Endothelial cell of umbilical vein (primary cell): Measurements from ENCODE around the gene IL4I1. TPM values are rescaled to one million over a fixed set of nuclear protein-coding genes. Genes with fewer than 3 reads are reported as not detected.

Experiments used
- BruUV-seq: library from RNA; stranded (reverse); fragments of 400-500 nt; replicated peaks from 2 replicates; lab custom pipeline; 2021; lab: Mats Ljungman, UMichigan
- CTCF ChIA-PET: fragments of 300-600, 350-600 bp; sonication (Branson Sonifier 250); formaldehyde crosslinking; loops from one replicate; lab custom pipeline; 2021; ENCODE audit warnings: antibody characterized with exemption, inconsistent platforms; lab: Charles Lee
- POLR2A ChIA-PET: fragments of 300-600, 350-600 bp; sonication (Branson Sonifier 250); formaldehyde crosslinking; loops from one replicate; lab custom pipeline; 2021; ENCODE audit warnings: antibody characterized with exemption, inconsistent platforms; lab: Charles Lee
- DNase-seq: peaks from one replicate; pipeline ENCODE4 v3.0.0-alpha.2; 2011; ENCODE audit warnings: low read depth, low spot score
- FAIRE-seq: peaks from 2 replicates; lab custom pipeline; 2011; peaks lifted over from hg19 to GRCh38; lab: Jason Lieb, UNC
- H2AFZ ChIP-seq: 2 replicates; pipeline ENCODE4 v1.6.0; 2012; ENCODE audit warnings: low read depth, low read length, control low read depth, inconsistent platforms
- H3K27ac ChIP-seq: 2 replicates; pipeline ENCODE4 v1.5.1; 2011; ENCODE audit warnings: low read depth, mild to moderate bottlenecking, control low read depth, low read length, moderate library complexity; ENCODE audit not compliant: insufficient read depth
- H3K27me3 ChIP-seq, 2 experiments: 2 replicates each; pipeline versions ENCODE4 v1.6.0 to v1.6.1; 2011; ENCODE audit warnings: low read length in 2 of 2, mixed read lengths in 1 of 2; ENCODE audit not compliant: control insufficient read depth in 2 of 2, insufficient read depth in 2 of 2
- H3K36me3 ChIP-seq, 2 experiments: 2 replicates in 1 of 2; 3 replicates in 1 of 2; pipeline ENCODE4 v1.5.1; 2011; ENCODE audit warnings: low read length in 2 of 2, mild to moderate bottlenecking in 1 of 2, moderate library complexity in 1 of 2; ENCODE audit not compliant: control insufficient read depth in 2 of 2, insufficient read depth in 2 of 2; ENCODE audit errors: extremely low read depth in 1 of 2
- H3K4me1 ChIP-seq: 3 replicates; pipeline ENCODE4 v1.5.1; 2011; ENCODE audit warnings: mild to moderate bottlenecking, low read length; ENCODE audit not compliant: control insufficient read depth, insufficient read depth; ENCODE audit errors: extremely low read depth
- H3K4me2 ChIP-seq: 2 replicates; pipeline ENCODE4 v1.6.1; 2011; ENCODE audit warnings: low read length, control low read depth, mixed read lengths; ENCODE audit not compliant: insufficient read depth
- H3K4me3 ChIP-seq, 3 experiments: fragments of 200-600 bp in 1 of 3; sonication (generic), shearing (Covaris generic) in 1 of 3; replicated peaks in 1 of 3; 2 replicates each; pipeline ENCODE4 v1.5.1; 2011 to 2016; ENCODE audit warnings: control low read depth in 3 of 3, low read length in 3 of 3, mild to moderate bottlenecking in 2 of 3, inconsistent platforms in 1 of 3, low read depth in 1 of 3, moderate library complexity in 1 of 3; ENCODE audit not compliant: insufficient read depth in 1 of 3
- H3K79me2 ChIP-seq: 2 replicates; pipeline ENCODE4 v1.6.0; 2012; ENCODE audit warnings: low read length, inconsistent platforms; ENCODE audit not compliant: control insufficient read depth, insufficient read depth
- H3K9ac ChIP-seq: replicated peaks from 2 replicates; pipeline ENCODE3; 2011; ENCODE audit warnings: low read length, control low read depth; ENCODE audit not compliant: insufficient read depth; ENCODE audit errors: extremely low read depth
- H3K9me1 ChIP-seq: replicated peaks from 3 replicates; pipeline ENCODE4 v1.6.0; 2011; ENCODE audit warnings: mild to moderate bottlenecking, low read length; ENCODE audit not compliant: control insufficient read depth, insufficient read depth; ENCODE audit errors: extremely low read depth
- H3K9me3 ChIP-seq: replicated peaks from 2 replicates; pipeline ENCODE4 v1.5.1; 2012; ENCODE audit warnings: low read length, inconsistent platforms; ENCODE audit not compliant: control insufficient read depth, insufficient read depth
- H4K20me1 ChIP-seq: replicated peaks from 2 replicates; pipeline ENCODE3; 2011; ENCODE audit warnings: mild to moderate bottlenecking, low read length; ENCODE audit not compliant: control insufficient read depth, insufficient read depth; ENCODE audit errors: extremely low read depth
- EZH2 ChIP-seq: IDR thresholded peaks from 2 replicates; pipeline ENCODE4 v1.6.1; 2012; ENCODE audit warnings: borderline replicate concordance, low read depth, mild to moderate bottlenecking, moderate library complexity, low read length, inconsistent platforms; ENCODE audit not compliant: severe bottlenecking
- FOS ChIP-seq: IDR thresholded peaks from 2 replicates; pipeline ENCODE4 v1.6.1; 2011; ENCODE audit warnings: mild to moderate bottlenecking, low read length, moderate library complexity, borderline replicate concordance; ENCODE audit not compliant: insufficient read depth
- GATA2 ChIP-seq: IDR thresholded peaks from 2 replicates; pipeline ENCODE4 v1.7.0; 2011; ENCODE audit warnings: low read depth, mild to moderate bottlenecking, moderate library complexity, mixed read lengths, low read length; ENCODE audit not compliant: insufficient read length, insufficient read depth
- JUN ChIP-seq: IDR thresholded peaks from 2 replicates; pipeline ENCODE4 v1.6.1; 2011; ENCODE audit warnings: borderline replicate concordance, low read depth; ENCODE audit not compliant: insufficient read length, insufficient read depth
- MYC ChIP-seq: IDR thresholded peaks from one replicate; pipeline ENCODE4 v1.6.1; 2011; ENCODE audit warnings: mild to moderate bottlenecking, low read depth, low read length
- POLR2A ChIP-seq: IDR thresholded peaks from 2 replicates; pipeline ENCODE4 v1.6.1; 2012; ENCODE audit warnings: low read depth, mild to moderate bottlenecking, control low read depth, low read length
- POLR2AphosphoS5 ChIP-seq: IDR thresholded peaks from 2 replicates; pipeline ENCODE4 v1.6.1; 2012; ENCODE audit warnings: low read depth, mild to moderate bottlenecking, control low read depth, low read length, moderate library complexity; ENCODE audit not compliant: insufficient read depth
- dilution Hi-C: fragments of 300-500 bp; cut with MboI; formaldehyde crosslinking; loops from one replicate; pipeline ENCODE4 v1.15.0; 2019; ENCODE audit warnings: low sequenced_read_pairs; ENCODE audit not compliant: extremely low pct_ligation_motif_present
- intact Hi-C: fragments of 100-400 bp; cut with micrococcal nuclease; formaldehyde crosslinking; loops from one replicate; pipeline ENCODE4 v1.10.0; 2022
- polyA plus RNA-seq, 4 experiments: library from polyadenylated mRNA; depleted of rRNA in 3 of 4; stranded (reverse) in 3 of 4; unstranded in 1 of 4; fragments of >200 nt; gene quantifications; 2 replicates each; pipeline versions ENCODE4 v1.2.1 to v1.2.3, GENCODE V29; 2011 to 2012; ENCODE audit warnings: missing spikeins in 1 of 4
- total RNA-seq: library from RNA; stranded (reverse); gene quantifications from 2 replicates; pipeline ENCODE4 v1.2.3, GENCODE V29; 2021
- TF ChIP-seq, protein P1 (sequence below), 2 donors: IDR thresholded peaks; 1 replicate in 1 of 2; 2 replicates in 1 of 2; pipeline ENCODE4 v1.5.1; 2011; ENCODE audit warnings: low read length in 2 of 2, mild to moderate bottlenecking in 2 of 2, moderate library complexity in 2 of 2, control low read depth in 1 of 2, inconsistent platforms in 1 of 2, low read depth in 1 of 2; ENCODE audit not compliant: insufficient read depth in 1 of 2; ENCODE audit errors: extremely low read depth in 1 of 2
- TF ChIP-seq, protein P2 (sequence below): IDR thresholded peaks from 2 replicates; pipeline ENCODE4 v1.6.1; 2011; ENCODE audit not compliant: insufficient read depth, insufficient read length

Gene IL4I1
- total and polyA plus RNA-seq, 2 donors (not counting 3 experiments of a cell fraction or from before 2014, with no cell fraction given): 5.0 to 5.6 TPM

DNA sequence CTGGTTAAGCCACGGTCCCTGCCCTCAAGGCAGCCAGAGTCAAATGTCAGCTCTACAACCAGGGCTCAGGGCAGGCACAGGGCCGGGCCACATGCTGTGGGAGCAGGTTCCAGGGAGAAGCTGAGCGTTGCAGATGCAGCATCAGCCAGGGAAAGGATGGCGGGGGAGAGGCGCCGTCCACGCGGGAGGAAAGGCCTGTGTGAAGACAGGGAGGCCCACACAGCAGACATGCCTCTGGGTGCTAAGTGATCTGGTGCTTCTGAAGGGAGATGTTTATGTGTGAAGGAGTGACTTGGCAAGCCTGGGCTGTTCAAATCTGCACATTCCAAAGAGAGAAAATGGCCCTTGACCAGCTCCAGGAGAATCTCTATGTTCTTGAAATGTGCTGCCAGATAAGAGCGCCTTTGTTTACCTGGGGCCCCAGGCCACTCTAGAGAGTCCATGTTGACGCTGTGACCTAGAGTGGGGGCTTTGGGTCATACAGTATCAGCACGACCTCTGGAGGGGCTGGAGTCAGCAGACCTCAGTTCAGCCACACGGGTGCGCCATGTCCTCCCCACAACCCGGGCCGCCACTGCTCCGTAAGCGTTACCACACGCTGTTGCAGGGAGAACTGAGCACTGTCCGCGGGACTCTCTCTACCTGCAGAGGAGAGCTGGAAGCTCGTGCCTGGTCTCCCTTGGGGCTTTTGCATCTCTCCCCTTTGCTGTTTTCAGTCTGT, 16.4 kb upstream of the IL4I1 start:
- no peaks in the 10 kb centered on the region for H3K9me1 ChIP-seq
- ChIA-PET POLR2A (no interaction called here), CTCF (no interaction called here)
- TF ChIP-seq GATA2: no peak
- no peak for TF ChIP-seq POLR2A
- no peak for TF ChIP-seq FOS
- TF ChIP-seq, protein P1, sequence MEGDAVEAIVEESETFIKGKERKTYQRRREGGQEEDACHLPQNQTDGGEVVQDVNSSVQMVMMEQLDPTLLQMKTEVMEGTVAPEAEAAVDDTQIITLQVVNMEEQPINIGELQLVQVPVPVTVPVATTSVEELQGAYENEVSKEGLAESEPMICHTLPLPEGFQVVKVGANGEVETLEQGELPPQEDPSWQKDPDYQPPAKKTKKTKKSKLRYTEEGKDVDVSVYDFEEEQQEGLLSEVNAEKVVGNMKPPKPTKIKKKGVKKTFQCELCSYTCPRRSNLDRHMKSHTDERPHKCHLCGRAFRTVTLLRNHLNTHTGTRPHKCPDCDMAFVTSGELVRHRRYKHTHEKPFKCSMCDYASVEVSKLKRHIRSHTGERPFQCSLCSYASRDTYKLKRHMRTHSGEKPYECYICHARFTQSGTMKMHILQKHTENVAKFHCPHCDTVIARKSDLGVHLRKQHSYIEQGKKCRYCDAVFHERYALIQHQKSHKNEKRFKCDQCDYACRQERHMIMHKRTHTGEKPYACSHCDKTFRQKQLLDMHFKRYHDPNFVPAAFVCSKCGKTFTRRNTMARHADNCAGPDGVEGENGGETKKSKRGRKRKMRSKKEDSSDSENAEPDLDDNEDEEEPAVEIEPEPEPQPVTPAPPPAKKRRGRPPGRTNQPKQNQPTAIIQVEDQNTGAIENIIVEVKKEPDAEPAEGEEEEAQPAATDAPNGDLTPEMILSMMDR (IDR thresholded peaks at IDR 0.05; ENCODE audit: extremely low read depth in 1 of 2, insufficient read depth in 1 of 2, low read depth in 1 of 2, low read length in 2 of 2): no peak
- no peak for TF ChIP-seq EZH2
- TF ChIP-seq MYC: no peak
- TF ChIP-seq JUN: no peak
- TF ChIP-seq, protein P2, sequence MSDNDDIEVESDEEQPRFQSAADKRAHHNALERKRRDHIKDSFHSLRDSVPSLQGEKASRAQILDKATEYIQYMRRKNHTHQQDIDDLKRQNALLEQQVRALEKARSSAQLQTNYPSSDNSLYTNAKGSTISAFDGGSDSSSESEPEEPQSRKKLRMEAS: no peak
- TF ChIP-seq POLR2AphosphoS5: no peak
- DNase-seq (no peak), FAIRE-seq (no peak)
- H3K36me3 ChIP-seq: peaks cover 10 to 30% of the 10 kb centered on the region in 2 experiments
- no TSS peak for BruUV-seq
- H3K27me3 ChIP-seq: no peaks in the 10 kb centered on the region
- no peak overlapping the region for H3K9ac ChIP-seq
- H2AFZ ChIP-seq: no peak overlapping the region
- peaks cover 24% of the 10 kb centered on the region for H3K79me2 ChIP-seq
- H3K4me3 ChIP-seq: no peak overlapping the region
- dilution Hi-C loops: no loop called here
- no peaks in the 10 kb centered on the region for H3K4me1 ChIP-seq
- H3K4me2 ChIP-seq: no peak overlapping the region
- H3K27ac ChIP-seq: no peak overlapping the region
- H4K20me1 ChIP-seq: no peaks in the 10 kb centered on the region
- no peaks in the 10 kb centered on the region for H3K9me3 ChIP-seq
- intact Hi-C loops: no loop called here
